MCF 10A (cell line): ENCODE results near the gene RPL36A. TPM values are rescaled to one million over a fixed set of nuclear protein-coding genes. Genes with fewer than 3 reads are reported as not detected.

Experiments
- BruUV-seq: library from RNA; stranded (reverse); fragments of 400-500 nt; replicated peaks from 2 replicates; lab custom pipeline; 2021; lab: Mats Ljungman, UMichigan
- CTCF ChIA-PET: fragments of 300-600 bp; sonication (Branson Sonifier 250); formaldehyde crosslinking; extraction: SDS; loops from one replicate; lab custom pipeline; 2021; ENCODE audit warnings: antibody characterized with exemption, inconsistent platforms; lab: Yijun Ruan, JAX
- POLR2A ChIA-PET: fragments of 300-600, 350-650 bp; sonication (Branson Sonifier 250); formaldehyde crosslinking; extraction: SDS; loops from one replicate; lab custom pipeline; 2020; ENCODE audit warnings: antibody characterized with exemption, inconsistent platforms; lab: Yijun Ruan, JAX
- DNase-seq: peaks from one replicate; pipeline ENCODE4 v3.0.0-alpha.2; 2018; ENCODE audit not compliant: unreplicated experiment
- H3K27ac Mint-ChIP-seq: one replicate; pipeline ENCODE4 v1.8.0; 2022; ENCODE audit warnings: mild to moderate bottlenecking, low read depth, mixed read lengths; ENCODE audit not compliant: unreplicated experiment
- H3K27me3 Mint-ChIP-seq: one replicate; pipeline ENCODE4 v1.8.0; 2022; ENCODE audit warnings: mixed read lengths; ENCODE audit not compliant: insufficient read depth, unreplicated experiment
- H3K36me3 Mint-ChIP-seq: one replicate; pipeline ENCODE4 v1.8.0; 2022; ENCODE audit warnings: mild to moderate bottlenecking, moderate library complexity, mixed read lengths; ENCODE audit not compliant: insufficient read depth, unreplicated experiment
- H3K4me1 Mint-ChIP-seq: one replicate; pipeline ENCODE4 v1.8.0; 2022; ENCODE audit warnings: mixed read lengths; ENCODE audit not compliant: insufficient read depth, unreplicated experiment
- H3K4me3 Mint-ChIP-seq: one replicate; pipeline ENCODE4 v1.8.0; 2022; ENCODE audit warnings: mild to moderate bottlenecking, moderate library complexity, mixed read lengths; ENCODE audit not compliant: unreplicated experiment
- H3K9me3 Mint-ChIP-seq: one replicate; pipeline ENCODE4 v1.8.0; 2022; ENCODE audit warnings: mixed read lengths; ENCODE audit not compliant: unreplicated experiment
- CTCF ChIP-seq: fragments of 200-600 bp; IDR thresholded peaks from one replicate; pipeline ENCODE4 v1.8.0; 2022; ENCODE audit warnings: antibody characterized with exemption, mild to moderate bottlenecking; ENCODE audit not compliant: unreplicated experiment
- intact Hi-C: fragments of 100-400 bp; cut with micrococcal nuclease; formaldehyde crosslinking; loops from 2 replicates; pipeline ENCODE4 v1.14.1; 2022
- total RNA-seq: library from RNA; stranded (reverse); gene quantifications from 2 replicates; pipeline ENCODE4 v1.2.3, GENCODE V29; 2022

RPL36A gene
- total RNA-seq, 1 experiment from 2014 or later, result 482 TPM

DNA sequence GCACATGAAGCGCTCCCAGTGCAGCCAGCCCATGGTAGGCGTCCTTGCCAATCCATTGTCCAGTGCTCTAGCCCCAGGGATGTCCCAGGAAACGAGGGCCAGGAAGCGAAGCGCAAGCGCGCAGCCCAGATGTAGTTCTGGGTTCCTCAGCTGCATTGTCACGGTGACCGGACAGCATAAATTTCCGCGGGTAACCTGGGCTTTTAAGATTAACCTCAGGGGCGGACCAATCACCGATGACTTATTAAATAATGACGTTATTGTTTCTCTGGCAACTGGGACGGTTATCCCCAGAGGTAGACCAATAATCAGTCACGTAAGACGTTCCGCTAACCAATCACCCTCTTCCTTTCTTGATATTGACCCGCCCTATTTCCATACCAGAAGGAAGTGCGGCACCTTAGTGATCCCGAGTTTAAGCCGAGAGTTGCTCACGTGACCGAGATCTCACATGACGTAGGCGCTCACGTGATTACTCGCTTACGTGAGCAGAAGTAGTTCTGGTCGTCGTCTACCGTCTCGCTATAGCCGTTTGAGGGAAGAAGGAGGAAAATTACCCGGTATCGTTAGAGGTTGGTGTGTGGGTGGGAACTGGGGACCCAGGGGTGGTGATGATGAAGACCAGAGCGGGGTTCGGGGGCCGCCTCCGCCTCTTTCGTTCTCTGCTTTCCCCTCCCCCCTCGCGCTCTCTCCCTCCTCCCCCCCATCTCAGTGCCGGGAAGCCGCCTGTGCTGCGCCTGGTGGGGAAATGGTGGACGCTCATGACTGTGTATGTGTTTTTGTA, 17.1 kb downstream of the RPL36A start, which contains the start of the genes GLA and HNRNPH2:
GLA (minus strand) TSS at position 178 of the 784 bp plus-strand sequence; CDS start at position 156, 22 bp downstream.
HNRNPH2 (plus strand) TSS at position 475 of the 784 bp plus-strand sequence. CDS start 3,767 bp downstream, outside the sequence.
- intact Hi-C loops, result no loop called here

GRCh38 chrX:101408532-101408841, 17.7 kb downstream of the RPL36A start:
- Mint-ChIP-seq H3K27ac (peak overlapping the region; percentile 91), H3K9me3 (no peaks in the 10 kb centered on the region), H3K27me3 (peaks cover 29% of the 10 kb centered on the region), H3K4me1 (peaks cover 6% of the 10 kb centered on the region), H3K36me3 (peaks cover 37% of the 10 kb centered on the region), H3K4me3 (peak overlapping the region; percentile 81)
- BruUV-seq, result TSS peak; percentile 71
- TF ChIP-seq CTCF, result no peak
- DNase-seq, result no peak
- ChIA-PET POLR2A (interaction anchor here (1.0 kb wide), 1 partner anchor 17 kb away, joined by 3 read pairs; no protein-coding TSS in a partner anchor), CTCF (interaction anchor here (0.6 kb wide), 3 partner anchors 12 to 551 kb away, joined by 3 to 5 read pairs (median 4); no protein-coding TSS in a partner anchor)
- intact Hi-C loops, result no loop called here

More for the DNA sequence above, 17.1 kb downstream of the RPL36A start, which contains the start of the genes GLA and HNRNPH2:
- Mint-ChIP-seq H3K27me3 (peaks cover 26% of the 10 kb centered on the region), H3K4me3 (peak within 1 kb of the TSS; percentile 81), H3K36me3 (peaks cover 34% of the 10 kb centered on the region), H3K27ac (peak within 1 kb of the TSS; percentile 91), H3K4me1 (peaks cover 6% of the 10 kb centered on the region), H3K9me3 (no peaks in the 10 kb centered on the region)
- no TSS peak for BruUV-seq
- no peak for TF ChIP-seq CTCF
- DNase-seq, result peak; percentile 96
- CTCF ChIA-PET, result interaction anchor here (0.7 kb wide), 1 partner anchor 774 kb away, joined by 3 read pairs; no protein-coding TSS in a partner anchor
- POLR2A ChIA-PET, result interaction anchor here (0.7 to 3.1 kb wide), 5 partner anchors 11 to 18 kb away, joined by 3 to 18 read pairs (median 5); partner anchors contain the start of gene RPL36A

GRCh38 chrX:101409043-101409442, 18.2 kb downstream of the RPL36A start:
- POLR2A ChIA-PET, result interaction anchor here (1.0 kb wide), 1 partner anchor 18 kb away, joined by 3 read pairs; no protein-coding TSS in a partner anchor
- no TSS peak for BruUV-seq
- H3K27ac Mint-ChIP-seq, result peak overlapping the region; percentile 91
- H3K27me3 Mint-ChIP-seq, result peaks cover 29% of the 10 kb centered on the region
- intact Hi-C loops, result no loop called here
- TF ChIP-seq CTCF, result no peak
- no peak for DNase-seq
- peaks cover 6% of the 10 kb centered on the region for H3K4me1 Mint-ChIP-seq
- H3K36me3 Mint-ChIP-seq, result peaks cover 37% of the 10 kb centered on the region
- H3K4me3 Mint-ChIP-seq, result peak overlapping the region; percentile 81
- CTCF ChIA-PET, result interaction anchor here (0.6 kb wide), 3 partner anchors 12 to 550 kb away, joined by 3 to 5 read pairs (median 4); no protein-coding TSS in a partner anchor
- no peaks in the 10 kb centered on the region for H3K9me3 Mint-ChIP-seq

- intact Hi-C loops, result no loop called here
- no peak for TF ChIP-seq CTCF
- Mint-ChIP-seq H3K4me1 (peaks cover 6% of the 10 kb centered on the region), H3K27me3 (peaks cover 29% of the 10 kb centered on the region), H3K36me3 (peaks cover 34% of the 10 kb centered on the region), H3K4me3 (peak overlapping the region; percentile 81), H3K9me3 (no peaks in the 10 kb centered on the region), H3K27ac (peak overlapping the region; percentile 54)
- no TSS peak for BruUV-seq
- ChIA-PET CTCF (no interaction called here), POLR2A (interaction anchor here (0.6 to 1.0 kb wide), 2 partner anchors 18 to 1274 kb away, joined by 4 to 7 read pairs; no protein-coding TSS in a partner anchor)
- no peak for DNase-seq
These were observed 19.6 kb downstream of the RPL36A start for GRCh38 chrX:101410461-101410860.
